B cell (primary cell): ENCODE data around the gene DCP2. TPM values are rescaled to one million over a fixed set of nuclear protein-coding genes. Genes with fewer than 3 reads are reported as not detected.

ENCODE experiments used
- ATAC-seq: fragments of 200-7000 bp; cut with Tn5 transposase; one replicate; pipeline ENCODE4 v1.10.0; 2021; ENCODE audit warnings: low read depth, mild to moderate bottlenecking, moderate number of reproducible peaks, moderate library complexity
- CTCF ChIA-PET: fragments of 350-600 bp; sonication (Branson Sonifier 250); formaldehyde crosslinking; loops from one replicate; lab custom pipeline; 2021; ENCODE audit warnings: antibody characterized with exemption, inconsistent platforms; lab: Charles Lee
- POLR2A ChIA-PET: fragments of 350-600 bp; sonication (Branson Sonifier 250); formaldehyde crosslinking; loops from one replicate; lab custom pipeline; 2021; ENCODE audit warnings: antibody characterized with exemption; lab: Charles Lee
- DNase-seq: peaks from one replicate; pipeline ENCODE4 v3.0.0; 2013
- H2AFZ ChIP-seq: 2 replicates; pipeline ENCODE4 v1.6.1; 2012; ENCODE audit warnings: mild to moderate bottlenecking, low read depth, low read length; ENCODE audit not compliant: insufficient read depth, poor library complexity, severe bottlenecking
- H3K27ac ChIP-seq, 2 donors: 1 replicate in 1 of 2; 2 replicates in 1 of 2; pipeline ENCODE4 v1.5.1; 2012 to 2013; ENCODE audit warnings: low read length in 2 of 2, mild to moderate bottlenecking in 2 of 2, moderate library complexity in 1 of 2
- H3K27me3 ChIP-seq, 4 experiments: fragments of 200-600 bp in 1 of 4; sonication (generic) in 1 of 4; replicated peaks in 1 of 4; 1 replicate in 2 of 4; 2 replicates in 2 of 4; pipeline versions ENCODE4 v1.6.1 to v1.7.0; 2013 to 2016; ENCODE audit warnings: low read length in 3 of 4, mild to moderate bottlenecking in 2 of 4, mixed read lengths in 1 of 4, moderate library complexity in 1 of 4; ENCODE audit not compliant: insufficient read depth in 4 of 4, control insufficient read depth in 3 of 4; ENCODE audit errors: control extremely low read depth in 1 of 4
- H3K36me3 ChIP-seq, 2 experiments: replicated peaks in 1 of 2; 1 replicate in 1 of 2; 2 replicates in 1 of 2; pipeline versions ENCODE4 v1.6.1 to v1.7.1; 2013; ENCODE audit warnings: low read length in 1 of 2; ENCODE audit not compliant: insufficient read depth in 2 of 2, control insufficient read depth in 1 of 2; ENCODE audit errors: control extremely low read depth in 1 of 2, extremely low read depth in 1 of 2
- H3K4me1 ChIP-seq, 2 donors: fragments of 200-600 bp in 1 of 2; sonication (generic) in 1 of 2; 1 replicate in 1 of 2; 2 replicates in 1 of 2; pipeline versions ENCODE4 v1.5.1 to v1.6.1; 2013 to 2017; ENCODE audit warnings: low read length in 2 of 2; ENCODE audit not compliant: control insufficient read depth in 2 of 2, insufficient read depth in 2 of 2
- H3K4me2 ChIP-seq: replicated peaks from 2 replicates; pipeline ENCODE3; 2012; ENCODE audit warnings: mild to moderate bottlenecking, low read depth, low read length; ENCODE audit not compliant: poor library complexity, severe bottlenecking
- H3K4me3 ChIP-seq, 5 experiments: fragments of 200-600 bp in 1 of 5; sonication (generic) in 1 of 5; 1 replicate in 3 of 5; 2 replicates in 2 of 5; pipeline versions ENCODE4 v1.5.1 to v1.7.0; 2011 to 2016; ENCODE audit warnings: low read length in 4 of 5, mild to moderate bottlenecking in 4 of 5, low read depth in 2 of 5, control low read depth in 1 of 5, moderate library complexity in 1 of 5; ENCODE audit not compliant: insufficient read depth in 1 of 5; ENCODE audit errors: control extremely low read depth in 1 of 5, extremely low read depth in 1 of 5
- H3K79me2 ChIP-seq: fragments of 200-600 bp; sonication (generic); one replicate; pipeline ENCODE4 v1.6.0; 2016; ENCODE audit warnings: low read length; ENCODE audit not compliant: control insufficient read depth, insufficient read depth
- H3K9ac ChIP-seq: fragments of 200-600 bp; sonication (generic); 2 replicates; pipeline ENCODE4 v1.6.1; 2017; ENCODE audit warnings: mild to moderate bottlenecking, low read length, moderate library complexity
- H3K9me3 ChIP-seq, 3 donors: one replicate each; pipeline versions ENCODE4 v1.6.1 to v1.7.1; 2013; ENCODE audit warnings: low read length in 2 of 3; ENCODE audit not compliant: control insufficient read depth in 2 of 3, insufficient read depth in 1 of 3; ENCODE audit errors: control extremely low read depth in 1 of 3
- H4K20me1 ChIP-seq: 2 replicates; pipeline ENCODE4 v1.6.0; 2012; ENCODE audit warnings: mild to moderate bottlenecking, low read length; ENCODE audit not compliant: insufficient read depth, control insufficient read depth, poor library complexity, severe bottlenecking
- H3K27ac Mint-ChIP-seq: one replicate; pipeline ENCODE4 v1.8.0; 2021; ENCODE audit warnings: mixed read lengths
- H3K27me3 Mint-ChIP-seq: one replicate; pipeline ENCODE4 v1.8.0; 2021; ENCODE audit warnings: mixed read lengths
- H3K4me1 Mint-ChIP-seq: one replicate; pipeline ENCODE4 v1.8.0; 2021; ENCODE audit warnings: mixed read lengths
- H3K4me3 Mint-ChIP-seq: one replicate; pipeline ENCODE4 v1.8.0; 2021; ENCODE audit warnings: mixed read lengths
- H3K9me3 Mint-ChIP-seq: one replicate; pipeline ENCODE4 v1.8.0; 2022; ENCODE audit warnings: mixed read lengths; ENCODE audit not compliant: insufficient read depth
- EZH2 ChIP-seq: IDR thresholded peaks from 2 replicates; pipeline ENCODE4 v1.6.1; 2012; ENCODE audit warnings: borderline replicate concordance, low read depth, mild to moderate bottlenecking, moderate library complexity, low read length; ENCODE audit not compliant: insufficient read depth, poor library complexity, severe bottlenecking
- WGBS: methylation state at CpG from one replicate; pipeline ENCODE4 v1.1.5; 2013; ENCODE audit warnings: missing lambda C conversion rate; ENCODE audit not compliant: insufficient coverage; 5-methylcytosine and 5-hydroxymethylcytosine counted together
- intact Hi-C: fragments of 100-400 bp; cut with micrococcal nuclease; formaldehyde crosslinking; loops from one replicate; pipeline ENCODE4 v1.10.0; 2022
- polyA plus RNA-seq: library from polyadenylated mRNA; depleted of rRNA; stranded (reverse); fragments of >200 nt; gene quantifications from 2 replicates; pipeline ENCODE4 v1.2.3, GENCODE V29; 2012
- total RNA-seq, 2 donors: library from RNA; stranded (reverse); fragments of 120-200 nt in 1 of 2; gene quantifications; 1 replicate in 1 of 2; 2 replicates in 1 of 2; pipeline versions ENCODE4 v1.2.3 to v1.2.4, GENCODE V29; 2013 to 2022
- TF ChIP-seq, protein P1 (sequence below): fragments of 200-600 bp; IDR thresholded peaks from one replicate; pipeline ENCODE4 v1.8.0; 2022; ENCODE audit warnings: antibody characterized with exemption, mild to moderate bottlenecking

DCP2 gene
- total and polyA plus RNA-seq, 2 donors (not counting 1 experiment from before 2014, with no cell fraction given) = 17.9 to 73.1 TPM

DNA sequence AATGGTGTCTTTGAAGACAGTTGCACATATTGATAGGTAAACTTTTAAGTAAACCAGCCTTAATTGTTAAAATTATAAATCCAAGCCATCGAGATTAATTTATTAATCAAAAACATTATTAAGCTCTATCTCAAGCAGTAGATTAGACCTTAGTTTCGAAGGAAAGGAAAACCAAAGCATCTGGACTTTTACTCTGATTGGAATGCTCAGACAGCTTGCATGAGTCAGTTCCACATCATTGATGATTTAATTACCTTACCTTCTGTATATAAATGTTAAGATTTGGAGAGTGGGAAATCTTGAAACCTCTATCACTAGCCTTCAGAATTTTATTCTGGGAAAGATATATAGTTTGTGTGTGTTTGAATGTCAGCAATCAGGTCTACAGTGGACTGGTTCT, 23.9 kb downstream of the DCP2 start:
- H2AFZ ChIP-seq = no peak overlapping the region
- no peak overlapping the region for H3K4me2 ChIP-seq
- H3K27me3 Mint-ChIP-seq = no peaks in the 10 kb centered on the region
- H3K4me1 Mint-ChIP-seq = peaks cover 6% of the 10 kb centered on the region
- ATAC-seq (no peak), DNase-seq (no peak)
- TF ChIP-seq, protein P1, sequence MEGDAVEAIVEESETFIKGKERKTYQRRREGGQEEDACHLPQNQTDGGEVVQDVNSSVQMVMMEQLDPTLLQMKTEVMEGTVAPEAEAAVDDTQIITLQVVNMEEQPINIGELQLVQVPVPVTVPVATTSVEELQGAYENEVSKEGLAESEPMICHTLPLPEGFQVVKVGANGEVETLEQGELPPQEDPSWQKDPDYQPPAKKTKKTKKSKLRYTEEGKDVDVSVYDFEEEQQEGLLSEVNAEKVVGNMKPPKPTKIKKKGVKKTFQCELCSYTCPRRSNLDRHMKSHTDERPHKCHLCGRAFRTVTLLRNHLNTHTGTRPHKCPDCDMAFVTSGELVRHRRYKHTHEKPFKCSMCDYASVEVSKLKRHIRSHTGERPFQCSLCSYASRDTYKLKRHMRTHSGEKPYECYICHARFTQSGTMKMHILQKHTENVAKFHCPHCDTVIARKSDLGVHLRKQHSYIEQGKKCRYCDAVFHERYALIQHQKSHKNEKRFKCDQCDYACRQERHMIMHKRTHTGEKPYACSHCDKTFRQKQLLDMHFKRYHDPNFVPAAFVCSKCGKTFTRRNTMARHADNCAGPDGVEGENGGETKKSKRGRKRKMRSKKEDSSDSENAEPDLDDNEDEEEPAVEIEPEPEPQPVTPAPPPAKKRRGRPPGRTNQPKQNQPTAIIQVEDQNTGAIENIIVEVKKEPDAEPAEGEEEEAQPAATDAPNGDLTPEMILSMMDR = no peak
- TF ChIP-seq EZH2 = no peak
- no peaks in the 10 kb centered on the region for H3K27me3 ChIP-seq
- ChIA-PET POLR2A (no interaction called here), CTCF (no interaction called here)
- no peak overlapping the region for H3K4me3 Mint-ChIP-seq
- peaks cover 0 to 4% of the 10 kb centered on the region in 2 donors for H3K4me1 ChIP-seq
- peaks cover 21% of the 10 kb centered on the region for H4K20me1 ChIP-seq
- no peak overlapping the region for H3K4me3 ChIP-seq
- H3K36me3 ChIP-seq = peaks cover 18 to 83% of the 10 kb centered on the region in 2 experiments
- H3K9me3 ChIP-seq = no peaks in the 10 kb centered on the region
- no peak overlapping the region for H3K27ac ChIP-seq
- no peak overlapping the region for H3K9ac ChIP-seq
- no peaks in the 10 kb centered on the region for H3K9me3 Mint-ChIP-seq
- 100% methylated on average over 1 of the region's 2 CpGs for WGBS
- intact Hi-C loops = no loop called here
- H3K79me2 ChIP-seq = peaks cover 43% of the 10 kb centered on the region
- no peak overlapping the region for H3K27ac Mint-ChIP-seq

DNA sequence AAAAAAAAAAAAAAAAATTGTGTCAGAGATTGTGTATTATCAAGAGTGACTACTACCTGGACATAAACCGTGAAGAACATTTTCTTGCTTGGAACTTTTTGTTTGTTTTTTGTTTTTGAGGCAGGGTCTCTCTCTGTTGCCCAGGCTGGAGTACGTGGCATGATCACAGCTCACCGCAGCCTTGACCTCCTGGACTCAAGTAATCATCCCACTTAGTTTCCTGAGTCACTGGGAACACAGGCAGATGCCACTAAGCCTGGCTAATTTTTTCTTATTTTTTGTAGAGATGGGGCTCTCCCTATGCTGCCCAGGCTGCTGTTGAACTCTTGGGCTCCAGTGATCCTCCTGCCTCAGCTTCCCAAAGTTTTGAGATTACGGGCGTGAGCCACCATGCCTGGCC, 25.8 kb downstream of the DCP2 start:
- DNase-seq = no peak

More for the DNA sequence above, 25.8 kb downstream of the DCP2 start:
- Mint-ChIP-seq H3K9me3 (no peaks in the 10 kb centered on the region), H3K27ac (no peak overlapping the region), H3K27me3 (no peaks in the 10 kb centered on the region), H3K4me3 (no peak overlapping the region), H3K4me1 (no peaks in the 10 kb centered on the region)
- peaks cover 9 to 77% of the 10 kb centered on the region in 2 experiments for H3K36me3 ChIP-seq
- intact Hi-C loops = no loop called here
- 94% methylated on average over 3 of the region's 5 CpGs for WGBS
- no peak overlapping the region for H3K27ac ChIP-seq
- H3K79me2 ChIP-seq = peaks cover 29% of the 10 kb centered on the region
- no peak overlapping the region for H2AFZ ChIP-seq
- no peaks in the 10 kb centered on the region for H3K4me1 ChIP-seq
- ChIA-PET POLR2A (no interaction called here), CTCF (interaction anchor here (0.5 kb wide), 1 partner anchor 522 kb away, joined by 4 read pairs; no protein-coding TSS in a partner anchor)
- no peak for TF ChIP-seq EZH2
- TF ChIP-seq, protein P1 = no peak
- ATAC-seq = no peak
- no peak overlapping the region for H3K9ac ChIP-seq
- peaks cover 14% of the 10 kb centered on the region for H4K20me1 ChIP-seq
- H3K4me3 ChIP-seq = no peak overlapping the region
- H3K9me3 ChIP-seq = no peaks in the 10 kb centered on the region
- no peak overlapping the region for H3K4me2 ChIP-seq
- no peaks in the 10 kb centered on the region for H3K27me3 ChIP-seq
